Erythroblast (primary cell): ENCODE data around the gene CYP24A1.
A peak's percentile ranks its signal among the peaks of the same experiment; 100 is the strongest.

ENCODE experiments used
- DNase-seq, 2 experiments: peaks; one replicate each; lab custom pipeline; 2025; lab: John Stamatoyannopoulos, UW
- GATA1 ChIP-seq: IDR thresholded peaks from 2 replicates; pipeline ENCODE4 v1.6.1; 2011; ENCODE audit warnings: low read depth, mild to moderate bottlenecking, control low read depth, low read length, moderate library complexity
- POLR2A ChIP-seq: IDR thresholded peaks from 2 replicates; pipeline ENCODE4 v1.6.1; 2011; ENCODE audit warnings: mild to moderate bottlenecking, low read length

CYP24A1 gene

DNA sequence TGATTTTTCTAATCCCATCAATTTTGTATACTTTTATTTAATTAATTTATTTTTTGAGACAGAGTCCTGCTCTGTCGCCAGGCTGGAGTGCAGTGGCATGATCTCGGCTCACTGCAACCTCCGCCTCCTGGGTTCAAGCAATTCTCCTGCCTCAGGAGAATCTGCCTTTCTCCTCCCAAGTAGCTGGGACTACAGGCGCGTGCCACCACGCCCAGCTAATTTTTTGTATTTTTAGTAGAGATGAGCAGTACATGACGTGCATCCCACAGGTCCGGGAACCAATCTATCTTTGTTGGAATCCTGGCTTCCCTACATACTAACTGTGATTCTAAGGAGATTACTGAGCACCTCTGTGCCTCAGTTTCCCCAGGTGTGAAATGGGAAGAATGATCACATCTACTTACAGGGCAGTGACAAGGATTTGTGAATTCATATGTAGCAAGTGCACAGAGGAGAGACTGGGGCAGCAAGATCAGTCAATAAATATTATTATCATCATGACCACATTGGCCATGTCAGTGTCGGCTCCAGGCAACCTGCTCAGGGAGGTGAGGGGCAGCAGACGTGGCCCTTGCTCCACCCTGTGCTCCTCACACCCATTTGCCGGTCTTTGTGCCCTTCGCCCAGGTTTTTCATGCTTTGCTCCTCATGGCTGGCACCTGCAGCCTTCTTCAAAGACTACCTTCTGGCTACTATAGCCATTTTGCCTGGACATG is 22.1 kb downstream of the CYP24A1 start:
- TF ChIP-seq POLR2A (no peak), GATA1 (no peak)
- no peak for DNase-seq

- TF ChIP-seq GATA1 = no peak
- no peak for TF ChIP-seq POLR2A
- peak; percentile 7 to 8 for DNase-seq
These were observed 22.7 kb downstream of the CYP24A1 start for GRCh38 chr20:54151075-54151439.

- TF ChIP-seq GATA1 = no peak
These were observed 24.0 kb downstream of the CYP24A1 start for GRCh38 chr20:54149765-54150264.

GRCh38 chr20:54148947-54149764 is 24.6 kb downstream of the CYP24A1 start:
- DNase-seq = no peak
- TF ChIP-seq GATA1 = no peak
- TF ChIP-seq POLR2A = no peak

More at GRCh38 chr20:54149765-54150264, 24.0 kb downstream of the CYP24A1 start:
- DNase-seq = no peak

- DNase-seq = no peak
- no peak for TF ChIP-seq POLR2A
- TF ChIP-seq GATA1 = no peak
These were observed 27.1 kb downstream of the CYP24A1 start for GRCh38 chr20:54146672-54147071.

DNA sequence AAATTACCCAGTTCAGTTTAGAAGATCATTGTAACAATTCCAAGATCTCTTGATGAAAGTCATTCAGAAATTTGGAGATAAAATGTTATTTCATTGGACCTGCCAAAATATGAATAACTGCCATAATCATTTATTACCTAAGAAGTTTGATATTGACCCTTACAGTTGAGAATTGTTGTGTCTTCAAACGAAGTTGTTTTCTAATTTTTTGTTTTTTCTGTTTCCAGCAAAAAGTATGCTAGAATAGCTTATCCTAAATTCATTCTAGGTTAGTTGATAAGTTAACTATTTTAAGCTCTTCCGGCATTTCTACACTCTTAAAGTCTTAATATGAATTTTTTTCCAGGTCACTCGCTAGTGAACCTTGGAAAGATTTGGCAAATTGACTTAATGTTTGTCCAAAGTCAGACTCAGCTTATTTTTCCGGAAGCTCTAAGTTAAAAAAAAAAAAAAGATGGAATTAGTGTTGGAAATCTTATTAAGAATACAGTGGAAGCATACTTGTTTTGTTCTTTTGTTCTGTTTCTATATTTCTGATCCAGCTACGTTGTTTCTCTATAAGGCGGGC is 28.9 kb downstream of the CYP24A1 start:
- TF ChIP-seq POLR2A (no peak), GATA1 (no peak)
- DNase-seq = no peak

GRCh38 chr20:54140927-54141566 is 32.7 kb downstream of the CYP24A1 start:
- DNase-seq = no peak
- no peak for TF ChIP-seq POLR2A
- TF ChIP-seq GATA1 = no peak

GRCh38 chr20:54140486-54140885 is 33.3 kb downstream of the CYP24A1 start:
- no peak for DNase-seq
- no peak for TF ChIP-seq POLR2A
- TF ChIP-seq GATA1 = no peak

DNA sequence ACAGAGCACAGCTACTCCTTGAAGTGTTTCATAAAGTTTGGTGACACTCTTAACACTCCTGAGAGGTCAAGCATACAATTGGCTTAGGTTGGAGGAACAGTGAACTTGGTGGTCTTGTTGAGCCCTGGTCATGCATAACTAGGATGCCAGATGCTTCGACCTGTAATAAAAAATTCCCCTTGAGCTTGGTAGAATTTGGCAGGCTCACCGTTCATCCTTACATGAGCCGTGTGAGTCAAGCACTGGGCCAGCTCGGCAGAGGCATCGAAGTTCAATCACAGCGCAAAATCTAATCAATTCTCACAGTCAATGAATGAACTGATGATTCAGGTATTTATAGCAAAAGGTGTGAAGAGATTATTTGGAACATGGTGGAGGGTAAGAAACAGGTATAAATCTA is 33.7 kb downstream of the CYP24A1 start:
- no peak for DNase-seq
- TF ChIP-seq POLR2A = no peak
- TF ChIP-seq GATA1 = no peak

GRCh38 chr20:54139188-54139587 is 34.6 kb downstream of the CYP24A1 start:
- no peak for TF ChIP-seq GATA1
- TF ChIP-seq POLR2A = no peak
- DNase-seq = no peak

GRCh38 chr20:54138427-54138826 is 35.4 kb downstream of the CYP24A1 start:
- TF ChIP-seq POLR2A (no peak), GATA1 (no peak)

DNA sequence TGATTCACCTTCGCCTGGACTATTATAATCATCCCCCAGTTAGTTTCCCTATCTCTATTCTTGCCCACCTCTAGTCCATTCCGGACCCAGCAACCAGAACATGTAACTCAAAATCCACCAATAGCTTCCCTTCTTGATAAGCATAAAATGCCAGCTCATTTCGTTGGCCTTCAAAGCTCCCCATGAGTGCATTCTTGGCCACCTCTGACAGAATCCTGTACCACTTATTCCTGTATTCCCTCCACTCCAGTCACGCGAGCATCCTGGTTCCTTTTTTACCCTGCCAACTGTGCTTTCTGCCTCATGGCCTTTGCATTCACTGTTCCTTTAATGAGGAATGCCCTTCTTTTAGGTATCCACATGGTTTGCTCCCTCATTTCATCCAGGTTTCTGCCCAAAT is 36.7 kb downstream of the CYP24A1 start:
- DNase-seq = no peak
- TF ChIP-seq POLR2A (no peak), GATA1 (no peak)

More at GRCh38 chr20:54138427-54138826, 35.4 kb downstream of the CYP24A1 start:
- DNase-seq = no peak

DNA sequence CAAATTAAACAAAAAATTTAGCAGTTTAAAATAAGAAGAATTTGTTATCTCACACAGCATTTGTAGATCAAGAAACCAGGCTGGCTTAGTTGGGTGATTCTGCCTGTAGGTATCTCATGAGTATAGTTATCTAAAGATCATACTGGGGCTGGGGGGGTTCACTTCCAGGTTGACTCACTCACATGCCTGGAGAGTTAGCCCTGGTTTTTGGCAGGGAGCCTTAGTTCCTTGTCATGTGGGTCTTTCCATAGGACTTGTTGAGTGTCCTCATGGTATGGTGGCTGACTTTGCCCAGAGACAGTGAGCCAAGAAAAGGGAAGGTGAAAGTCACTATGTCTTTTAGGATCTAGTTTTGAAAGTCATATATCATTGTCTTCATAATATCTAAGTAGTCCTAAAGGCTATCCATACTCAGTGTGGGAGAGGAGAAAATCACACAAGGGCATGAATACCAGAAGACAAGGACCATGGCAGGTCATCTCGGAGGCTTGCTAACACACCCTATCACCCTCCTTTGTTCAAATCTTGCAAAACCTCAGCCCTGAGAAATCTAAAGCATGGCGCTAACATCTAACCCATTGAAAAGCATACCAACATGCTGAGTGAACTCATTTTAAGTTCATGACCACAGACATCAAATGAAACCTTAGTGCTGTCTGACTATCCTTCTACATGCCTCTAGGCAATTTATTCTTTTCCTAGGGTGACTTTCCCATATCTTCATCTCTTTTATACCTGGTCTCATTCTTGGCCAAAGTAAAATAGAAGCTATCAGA is 39.2 kb downstream of the CYP24A1 start:
- no peak for DNase-seq
- no peak for TF ChIP-seq GATA1
- no peak for TF ChIP-seq POLR2A
